WTC11 (cell line): Measurements from ENCODE around the gene GRIN3B. TPM values are rescaled to one million over a fixed set of nuclear protein-coding genes. Genes with fewer than 3 reads are reported as not detected.

Experiments
- ATAC-seq: fragments of 200-7000 bp; cut with Tn5 transposase; 2 replicates; pipeline ENCODE4 v1.10.0; 2021; ENCODE audit warnings: mild to moderate bottlenecking, moderate library complexity
- CTCF ChIA-PET: fragments of 300-600 bp; sonication (Branson Sonifier 250); formaldehyde crosslinking; loops from one replicate; lab custom pipeline; 2021; ENCODE audit warnings: antibody characterized with exemption; lab: Charles Lee
- POLR2A ChIA-PET: fragments of 350-600 bp; sonication (Branson Sonifier 250); formaldehyde crosslinking; loops from one replicate; lab custom pipeline; 2021; ENCODE audit warnings: antibody characterized with exemption; lab: Charles Lee
- DNase-seq: peaks from one replicate; pipeline ENCODE4 v3.0.0; 2021; ENCODE audit warnings: low spot score
- H3K27ac Mint-ChIP-seq: 2 replicates; pipeline ENCODE4 v1.8.0; 2021; ENCODE audit warnings: mixed read lengths
- H3K27me3 Mint-ChIP-seq: 2 replicates; pipeline ENCODE4 v1.8.0; 2021; ENCODE audit warnings: low read depth, mild to moderate bottlenecking, moderate library complexity, mixed read lengths
- H3K36me3 Mint-ChIP-seq: 2 replicates; pipeline ENCODE4 v1.8.0; 2021; ENCODE audit warnings: mixed read lengths
- H3K4me1 Mint-ChIP-seq: 2 replicates; pipeline ENCODE4 v1.8.0; 2022; ENCODE audit warnings: mixed read lengths
- H3K4me3 Mint-ChIP-seq: 2 replicates; pipeline ENCODE4 v1.8.0; 2021; ENCODE audit warnings: mild to moderate bottlenecking, moderate library complexity, mixed read lengths
- H3K9me3 Mint-ChIP-seq: 2 replicates; pipeline ENCODE4 v1.8.0; 2021; ENCODE audit warnings: mixed read lengths
- ATF2 ChIP-seq: sonication (generic); formaldehyde crosslinking; IDR thresholded peaks from 2 replicates; pipeline ENCODE4 v1.8.1; 2022; ENCODE audit warnings: low read depth, missing genetic modification reagents, borderline replicate concordance
- CREB1 ChIP-seq: sonication (generic); formaldehyde crosslinking; IDR thresholded peaks from 2 replicates; pipeline ENCODE4 v1.8.0; 2023; ENCODE audit warnings: mild to moderate bottlenecking, missing genetic modification reagents
- JUN ChIP-seq: sonication (generic); formaldehyde crosslinking; IDR thresholded peaks from 2 replicates; pipeline ENCODE4 v1.8.0; 2023; ENCODE audit warnings: mild to moderate bottlenecking, missing genetic modification reagents
- ZBTB43 ChIP-seq: sonication (generic); formaldehyde crosslinking; IDR thresholded peaks from 2 replicates; pipeline ENCODE4 v1.8.1; 2023; ENCODE audit warnings: mild to moderate bottlenecking, missing genetic modification reagents
- total RNA-seq: library from RNA; stranded (reverse); gene quantifications from 3 replicates; pipeline ENCODE4 v1.2.3, GENCODE V29; 2021
- TF ChIP-seq, protein P1 (sequence below): sonication (generic); formaldehyde crosslinking; IDR thresholded peaks from 2 replicates; pipeline ENCODE4 v1.8.0; 2023; ENCODE audit warnings: missing genetic modification reagents, mild to moderate bottlenecking, borderline replicate concordance
- TF ChIP-seq, protein P2 (sequence below): fragments of 250-450 bp; sonication (Bioruptor Pico); IDR thresholded peaks from 2 replicates; pipeline ENCODE4 v2.1.2; 2022; ENCODE audit warnings: mild to moderate bottlenecking, moderate library complexity
- TF ChIP-seq, protein P3 (sequence below): fragments of 250-450 bp; sonication (Bioruptor Pico); IDR thresholded peaks from 2 replicates; pipeline ENCODE4 v1.9.0; 2021; ENCODE audit warnings: mild to moderate bottlenecking, borderline replicate concordance

The GRIN3B gene
- total RNA-seq, 1 experiment from 2014 or later = 1.9 TPM

GRCh38 chr19:1057176-1057855 is 57.1 kb downstream of the GRIN3B start:
- no peak for ATAC-seq
- Mint-ChIP-seq H3K4me1 (no peaks in the 10 kb centered on the region), H3K27me3 (peaks cover 4% of the 10 kb centered on the region), H3K36me3 (peaks cover 37% of the 10 kb centered on the region), H3K4me3 (no peak overlapping the region), H3K9me3 (peaks cover 29% of the 10 kb centered on the region)
- CTCF ChIA-PET = interaction anchor here (2.9 kb wide), 1 partner anchor 8 kb away, joined by 8 read pairs; no protein-coding TSS in a partner anchor
- POLR2A ChIA-PET = interaction anchor here (0.5 kb wide), 1 partner anchor 243 kb away, joined by 3 read pairs; no protein-coding TSS in a partner anchor
- DNase-seq = no peak
- TF ChIP-seq, protein P1, sequence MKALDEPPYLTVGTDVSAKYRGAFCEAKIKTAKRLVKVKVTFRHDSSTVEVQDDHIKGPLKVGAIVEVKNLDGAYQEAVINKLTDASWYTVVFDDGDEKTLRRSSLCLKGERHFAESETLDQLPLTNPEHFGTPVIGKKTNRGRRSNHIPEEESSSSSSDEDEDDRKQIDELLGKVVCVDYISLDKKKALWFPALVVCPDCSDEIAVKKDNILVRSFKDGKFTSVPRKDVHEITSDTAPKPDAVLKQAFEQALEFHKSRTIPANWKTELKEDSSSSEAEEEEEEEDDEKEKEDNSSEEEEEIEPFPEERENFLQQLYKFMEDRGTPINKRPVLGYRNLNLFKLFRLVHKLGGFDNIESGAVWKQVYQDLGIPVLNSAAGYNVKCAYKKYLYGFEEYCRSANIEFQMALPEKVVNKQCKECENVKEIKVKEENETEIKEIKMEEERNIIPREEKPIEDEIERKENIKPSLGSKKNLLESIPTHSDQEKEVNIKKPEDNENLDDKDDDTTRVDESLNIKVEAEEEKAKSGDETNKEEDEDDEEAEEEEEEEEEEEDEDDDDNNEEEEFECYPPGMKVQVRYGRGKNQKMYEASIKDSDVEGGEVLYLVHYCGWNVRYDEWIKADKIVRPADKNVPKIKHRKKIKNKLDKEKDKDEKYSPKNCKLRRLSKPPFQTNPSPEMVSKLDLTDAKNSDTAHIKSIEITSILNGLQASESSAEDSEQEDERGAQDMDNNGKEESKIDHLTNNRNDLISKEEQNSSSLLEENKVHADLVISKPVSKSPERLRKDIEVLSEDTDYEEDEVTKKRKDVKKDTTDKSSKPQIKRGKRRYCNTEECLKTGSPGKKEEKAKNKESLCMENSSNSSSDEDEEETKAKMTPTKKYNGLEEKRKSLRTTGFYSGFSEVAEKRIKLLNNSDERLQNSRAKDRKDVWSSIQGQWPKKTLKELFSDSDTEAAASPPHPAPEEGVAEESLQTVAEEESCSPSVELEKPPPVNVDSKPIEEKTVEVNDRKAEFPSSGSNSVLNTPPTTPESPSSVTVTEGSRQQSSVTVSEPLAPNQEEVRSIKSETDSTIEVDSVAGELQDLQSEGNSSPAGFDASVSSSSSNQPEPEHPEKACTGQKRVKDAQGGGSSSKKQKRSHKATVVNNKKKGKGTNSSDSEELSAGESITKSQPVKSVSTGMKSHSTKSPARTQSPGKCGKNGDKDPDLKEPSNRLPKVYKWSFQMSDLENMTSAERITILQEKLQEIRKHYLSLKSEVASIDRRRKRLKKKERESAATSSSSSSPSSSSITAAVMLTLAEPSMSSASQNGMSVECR (CRISPR knock-in tag) = no peak
- no peak for TF ChIP-seq JUN (CRISPR knock-in tag)
- TF ChIP-seq, all 79 proteins: peak for 0
- H3K27ac Mint-ChIP-seq = no peak overlapping the region

- TF ChIP-seq, protein P1 (CRISPR knock-in tag) = no peak
- no peak for TF ChIP-seq ATF2 (CRISPR knock-in tag)
- no peak for TF ChIP-seq ZBTB43 (CRISPR knock-in tag)
- TF ChIP-seq, protein P2, sequence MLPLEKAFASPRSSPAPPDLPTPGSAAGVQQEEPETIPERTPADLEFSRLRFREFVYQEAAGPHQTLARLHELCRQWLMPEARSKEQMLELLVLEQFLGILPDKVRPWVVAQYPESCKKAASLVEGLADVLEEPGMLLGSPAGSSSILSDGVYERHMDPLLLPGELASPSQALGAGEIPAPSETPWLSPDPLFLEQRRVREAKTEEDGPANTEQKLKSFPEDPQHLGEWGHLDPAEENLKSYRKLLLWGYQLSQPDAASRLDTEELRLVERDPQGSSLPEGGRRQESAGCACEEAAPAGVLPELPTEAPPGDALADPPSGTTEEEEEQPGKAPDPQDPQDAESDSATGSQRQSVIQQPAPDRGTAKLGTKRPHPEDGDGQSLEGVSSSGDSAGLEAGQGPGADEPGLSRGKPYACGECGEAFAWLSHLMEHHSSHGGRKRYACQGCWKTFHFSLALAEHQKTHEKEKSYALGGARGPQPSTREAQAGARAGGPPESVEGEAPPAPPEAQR = no peak
- TF ChIP-seq CREB1 (CRISPR knock-in tag) = no peak
- TF ChIP-seq, protein P3, sequence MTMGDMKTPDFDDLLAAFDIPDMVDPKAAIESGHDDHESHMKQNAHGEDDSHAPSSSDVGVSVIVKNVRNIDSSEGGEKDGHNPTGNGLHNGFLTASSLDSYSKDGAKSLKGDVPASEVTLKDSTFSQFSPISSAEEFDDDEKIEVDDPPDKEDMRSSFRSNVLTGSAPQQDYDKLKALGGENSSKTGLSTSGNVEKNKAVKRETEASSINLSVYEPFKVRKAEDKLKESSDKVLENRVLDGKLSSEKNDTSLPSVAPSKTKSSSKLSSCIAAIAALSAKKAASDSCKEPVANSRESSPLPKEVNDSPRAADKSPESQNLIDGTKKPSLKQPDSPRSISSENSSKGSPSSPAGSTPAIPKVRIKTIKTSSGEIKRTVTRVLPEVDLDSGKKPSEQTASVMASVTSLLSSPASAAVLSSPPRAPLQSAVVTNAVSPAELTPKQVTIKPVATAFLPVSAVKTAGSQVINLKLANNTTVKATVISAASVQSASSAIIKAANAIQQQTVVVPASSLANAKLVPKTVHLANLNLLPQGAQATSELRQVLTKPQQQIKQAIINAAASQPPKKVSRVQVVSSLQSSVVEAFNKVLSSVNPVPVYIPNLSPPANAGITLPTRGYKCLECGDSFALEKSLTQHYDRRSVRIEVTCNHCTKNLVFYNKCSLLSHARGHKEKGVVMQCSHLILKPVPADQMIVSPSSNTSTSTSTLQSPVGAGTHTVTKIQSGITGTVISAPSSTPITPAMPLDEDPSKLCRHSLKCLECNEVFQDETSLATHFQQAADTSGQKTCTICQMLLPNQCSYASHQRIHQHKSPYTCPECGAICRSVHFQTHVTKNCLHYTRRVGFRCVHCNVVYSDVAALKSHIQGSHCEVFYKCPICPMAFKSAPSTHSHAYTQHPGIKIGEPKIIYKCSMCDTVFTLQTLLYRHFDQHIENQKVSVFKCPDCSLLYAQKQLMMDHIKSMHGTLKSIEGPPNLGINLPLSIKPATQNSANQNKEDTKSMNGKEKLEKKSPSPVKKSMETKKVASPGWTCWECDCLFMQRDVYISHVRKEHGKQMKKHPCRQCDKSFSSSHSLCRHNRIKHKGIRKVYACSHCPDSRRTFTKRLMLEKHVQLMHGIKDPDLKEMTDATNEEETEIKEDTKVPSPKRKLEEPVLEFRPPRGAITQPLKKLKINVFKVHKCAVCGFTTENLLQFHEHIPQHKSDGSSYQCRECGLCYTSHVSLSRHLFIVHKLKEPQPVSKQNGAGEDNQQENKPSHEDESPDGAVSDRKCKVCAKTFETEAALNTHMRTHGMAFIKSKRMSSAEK (CRISPR knock-in tag) = no peak
- ATAC-seq = no peak
- Mint-ChIP-seq H3K27ac (no peak overlapping the region), H3K36me3 (peaks cover 37% of the 10 kb centered on the region), H3K4me1 (no peaks in the 10 kb centered on the region), H3K4me3 (no peak overlapping the region), H3K9me3 (peaks cover 29% of the 10 kb centered on the region), H3K27me3 (peaks cover 4% of the 10 kb centered on the region)
- CTCF ChIA-PET = no interaction called here
- POLR2A ChIA-PET = no interaction called here
- no peak for DNase-seq
Observed at GRCh38 chr19:1058112-1058511, 57.9 kb downstream of the GRIN3B start.
